HG03095 (cell line): ENCODE measurements around the gene HIPK2.

Source experiments
- ATAC-seq: cut with Tn5 transposase; IDR thresholded peaks from one replicate; pipeline ENCODE4 v1.9.1; 2021; ENCODE audit warnings: moderate library complexity; ENCODE audit not compliant: unreplicated experiment

HIPK2 gene

DNA sequence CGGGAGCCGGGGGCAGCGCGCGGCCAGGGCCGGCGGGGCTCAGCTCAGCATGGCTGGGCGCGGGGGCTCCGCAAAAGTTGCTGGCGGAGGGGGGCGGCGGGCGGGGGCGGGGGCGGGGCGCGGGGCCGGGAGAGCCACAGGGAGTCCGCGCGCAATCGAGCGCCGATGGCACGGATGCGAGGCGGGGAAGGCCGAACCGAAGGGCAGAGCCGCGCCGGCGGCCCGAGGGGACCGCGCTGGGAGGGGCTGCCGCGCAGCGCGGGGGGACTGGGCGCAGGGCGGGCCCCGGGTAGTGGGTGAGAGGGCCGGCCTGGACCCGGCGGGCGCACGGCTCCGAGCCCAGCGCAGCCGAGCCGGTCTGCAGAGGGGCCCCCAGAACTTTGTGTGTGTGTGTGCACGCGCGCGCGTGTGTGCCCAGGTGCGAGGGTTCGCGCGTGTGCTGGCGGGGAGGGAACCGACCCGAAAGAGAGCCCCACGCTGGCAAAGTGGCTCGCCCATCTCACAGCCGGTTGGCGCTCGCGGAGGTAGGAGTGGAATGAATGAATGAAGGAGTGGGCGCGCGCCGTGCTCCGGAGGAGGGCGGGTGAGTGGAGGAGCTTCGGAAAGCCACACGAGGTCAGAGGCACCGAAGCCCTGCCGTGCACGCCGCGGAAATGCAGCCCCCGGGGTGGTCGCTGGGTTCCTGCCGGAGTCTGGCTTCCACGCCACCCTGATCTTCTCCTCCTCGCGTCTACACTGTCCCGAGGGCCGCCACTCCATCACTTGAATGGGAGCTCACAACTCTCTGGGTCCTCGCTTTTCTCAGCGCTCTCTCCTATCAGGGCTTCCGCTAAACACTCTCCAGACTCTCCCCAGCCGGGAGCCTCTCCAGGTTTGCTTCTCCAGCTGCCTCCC lies at the start of gene HIPK2:
TSS of gene HIPK2 (minus strand) at position 51 of the 894 bp plus-strand sequence. CDS start 375 bp downstream, outside the sequence.
- peak; percentile 50 for ATAC-seq

DNA sequence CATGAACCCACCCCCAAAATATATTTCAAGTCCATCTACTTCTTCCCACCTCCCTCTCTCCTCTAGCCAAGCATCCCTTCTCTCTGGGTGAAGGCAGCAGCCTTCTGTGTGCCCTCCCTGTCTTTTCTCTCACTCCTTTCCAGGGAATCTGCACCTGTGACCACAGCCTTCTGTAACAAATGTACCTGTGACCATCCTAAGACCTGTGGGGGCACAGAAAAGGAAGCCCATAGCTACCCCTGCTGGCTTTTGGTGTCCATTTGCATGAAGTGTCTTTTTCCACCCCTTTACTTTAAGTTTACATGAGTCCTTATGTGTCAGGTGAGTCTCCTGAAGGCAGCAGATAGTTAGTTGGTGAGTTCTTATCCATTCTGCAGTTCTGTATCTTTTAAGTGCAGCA lies 49.2 kb upstream of the HIPK2 start:
- no peak for ATAC-seq

- no peak for ATAC-seq
These were observed 48.0 kb upstream of the HIPK2 start for GRCh38 chr7:139825666-139826290.

DNA sequence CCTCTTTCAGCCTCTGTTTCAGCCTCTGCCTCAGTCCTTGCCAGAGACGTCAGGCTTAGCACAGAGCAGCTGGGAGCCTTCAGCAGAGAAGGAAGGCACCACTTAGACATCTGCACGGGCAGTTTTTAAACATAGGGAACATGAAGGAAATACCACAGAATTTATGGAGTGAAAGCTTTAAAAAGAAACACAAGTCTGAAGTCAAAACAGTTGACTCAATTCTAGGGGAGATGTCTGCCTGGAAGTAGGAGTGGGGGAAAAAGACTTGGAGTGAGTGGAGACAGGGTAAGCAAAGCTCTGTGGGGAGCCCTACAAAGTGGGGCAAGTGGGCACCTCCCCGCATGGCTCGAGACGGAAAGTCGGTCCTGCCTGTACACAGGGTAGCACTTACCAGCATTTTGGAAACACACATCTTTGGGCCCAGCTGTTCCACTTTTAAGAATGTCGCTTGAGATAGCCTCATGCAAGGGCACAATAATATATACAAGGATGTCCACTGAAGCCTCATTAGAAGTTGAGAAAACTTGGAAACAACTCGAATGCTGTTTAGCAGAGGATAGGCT lies 46.2 kb upstream of the HIPK2 start:
- ATAC-seq: no peak

GRCh38 chr7:139822855-139823254 lies 45.1 kb upstream of the HIPK2 start:
- ATAC-seq: no peak

DNA sequence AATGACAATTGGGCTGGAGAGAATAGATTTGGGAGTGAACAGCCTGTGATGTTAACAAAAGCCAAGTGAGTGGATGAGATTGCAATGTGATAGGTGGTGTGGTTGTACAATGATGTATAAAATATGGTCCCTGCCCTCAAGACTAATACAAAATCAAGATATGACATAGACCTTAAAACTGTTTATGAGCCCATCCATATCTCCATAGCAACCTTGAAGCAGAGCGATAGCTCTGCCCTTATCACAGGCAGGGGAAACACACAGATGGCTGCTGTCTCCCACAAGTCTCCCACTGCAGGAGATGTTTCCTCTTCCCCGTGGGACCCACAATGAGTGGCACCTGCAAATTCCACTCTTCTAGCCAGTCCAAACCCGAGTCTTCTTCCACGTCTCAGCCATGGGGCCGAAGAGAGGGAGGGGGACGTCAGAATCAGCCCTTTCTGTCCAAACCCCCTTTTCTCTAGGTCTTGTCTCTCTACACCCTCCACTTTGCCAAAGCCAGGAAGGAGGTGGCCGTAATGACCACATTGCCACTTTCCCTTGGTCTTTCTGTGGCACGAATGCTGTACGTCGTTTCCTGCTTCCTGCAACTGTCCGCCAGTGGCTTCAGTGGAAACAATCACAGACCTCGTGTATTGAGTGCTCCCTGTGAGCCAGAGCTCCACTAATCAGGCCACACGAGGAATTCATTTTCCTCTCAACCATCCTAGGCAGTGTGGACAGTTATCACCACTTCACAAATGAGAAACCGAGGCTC lies 43.7 kb upstream of the HIPK2 start:
- ATAC-seq: no peak

DNA sequence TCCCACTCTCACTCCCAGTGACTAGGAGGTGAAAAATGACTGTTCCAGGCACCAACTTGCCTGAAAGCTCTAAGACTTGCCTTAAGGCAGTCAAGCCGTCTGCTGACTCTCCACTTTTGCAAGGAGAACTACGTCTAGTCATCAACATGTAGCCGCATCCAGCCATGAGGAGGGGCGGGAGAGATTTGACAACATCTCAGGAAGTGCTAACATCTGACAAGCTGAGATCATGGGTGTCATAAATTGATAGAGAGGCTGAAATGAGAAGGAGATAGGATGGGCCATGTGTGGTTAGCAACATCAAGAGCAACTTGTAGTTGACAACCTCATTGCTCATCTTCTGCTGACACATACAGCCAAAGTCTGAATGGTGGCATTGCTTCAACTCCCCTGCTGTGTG lies 42.3 kb upstream of the HIPK2 start:
- ATAC-seq: no peak

DNA sequence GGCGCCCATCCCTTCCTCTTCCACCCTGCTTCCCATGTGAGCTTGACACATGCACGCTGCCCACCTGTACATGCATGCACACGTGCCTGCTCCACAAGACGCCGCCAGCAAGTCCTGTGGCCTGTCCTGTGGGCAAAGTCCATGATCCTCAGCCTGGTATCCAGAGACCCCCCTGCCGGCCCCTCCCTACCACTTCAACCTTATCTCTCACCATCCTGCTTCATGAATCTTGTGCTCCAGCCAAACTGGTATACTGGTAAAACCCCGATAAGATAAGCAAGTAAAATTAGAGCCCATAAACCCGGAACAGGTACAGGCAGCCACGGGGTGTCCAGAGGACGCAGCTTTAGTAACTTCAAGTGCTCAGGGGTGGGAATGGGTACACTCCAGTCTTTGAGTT lies 39.5 kb upstream of the HIPK2 start:
- no peak for ATAC-seq

GRCh38 chr7:139813689-139814088 lies 35.9 kb upstream of the HIPK2 start:
- no peak for ATAC-seq

- no peak for ATAC-seq
These were observed 35.4 kb upstream of the HIPK2 start for GRCh38 chr7:139813151-139813550.

- no peak for ATAC-seq
These were observed 33.3 kb upstream of the HIPK2 start for GRCh38 chr7:139811066-139811465.

DNA sequence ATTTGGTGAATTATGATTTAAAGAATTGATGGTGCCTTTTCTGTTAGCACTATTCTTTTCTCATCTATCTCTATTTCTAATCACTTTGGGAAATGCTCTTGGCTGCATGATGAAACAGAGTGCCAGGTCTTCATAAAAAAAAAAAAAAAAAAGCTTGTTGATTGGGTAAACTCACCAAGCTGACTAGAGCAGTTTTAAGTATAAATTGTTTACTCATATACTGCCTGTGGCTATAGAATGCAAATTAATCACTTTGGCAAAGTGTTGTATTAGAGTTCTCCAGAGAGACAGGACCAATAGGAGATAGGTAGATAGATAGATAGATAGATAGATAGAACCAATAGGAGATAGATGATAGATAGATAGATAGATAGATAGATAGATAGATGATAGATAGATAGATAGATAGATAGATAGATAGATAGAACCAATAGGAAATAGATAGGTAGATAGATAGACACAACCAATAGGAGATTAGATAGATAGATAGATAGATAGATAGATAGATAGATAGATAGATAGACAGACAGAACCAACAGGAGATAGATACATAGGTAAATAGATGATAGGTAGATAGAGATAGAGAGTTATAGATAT lies 31.1 kb upstream of the HIPK2 start:
- ATAC-seq: no peak

DNA sequence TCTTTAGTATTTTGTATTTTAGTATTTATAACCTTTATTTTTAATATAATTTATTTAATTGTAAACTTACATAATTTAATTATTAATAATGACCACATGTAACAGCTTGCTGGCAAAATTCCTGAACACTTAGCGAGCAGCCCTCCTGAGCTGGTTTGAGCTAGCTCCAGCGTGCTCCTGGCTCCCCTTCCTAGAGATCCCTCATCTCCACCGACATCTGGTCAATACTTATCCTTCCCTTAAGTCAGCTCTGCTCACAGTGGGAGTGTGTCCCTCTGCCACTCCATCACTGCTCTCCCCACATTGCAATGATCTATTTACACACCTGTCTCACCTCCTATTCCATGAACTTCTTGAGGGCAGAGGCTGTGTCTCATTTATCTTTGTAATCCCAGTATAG lies 30.6 kb upstream of the HIPK2 start:
- no peak for ATAC-seq

GRCh38 chr7:139807009-139807408 lies 29.2 kb upstream of the HIPK2 start:
- ATAC-seq: no peak

DNA sequence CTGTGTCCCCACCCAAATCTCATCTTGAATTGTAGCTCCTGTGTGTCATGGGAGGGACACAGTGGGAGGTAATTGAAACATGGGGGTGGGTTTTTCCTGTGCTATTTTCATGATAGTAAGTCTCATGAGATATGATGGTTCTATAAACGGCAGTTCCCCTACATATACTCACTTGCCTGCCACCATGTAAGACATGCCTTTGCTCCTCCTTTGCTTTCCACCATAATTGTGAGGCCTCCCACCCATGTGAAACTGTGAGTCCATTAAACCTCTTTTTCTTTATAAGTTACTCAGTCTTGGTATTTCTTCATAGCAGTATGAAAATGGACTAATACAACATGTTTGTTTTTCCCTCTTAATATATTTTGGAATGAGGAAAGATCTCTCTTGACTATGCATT lies 26.8 kb upstream of the HIPK2 start:
- no peak for ATAC-seq

- ATAC-seq: peak; percentile 52
These were observed 21.8 kb upstream of the HIPK2 start for GRCh38 chr7:139799586-139799985.

GRCh38 chr7:139798892-139799291 lies 21.1 kb upstream of the HIPK2 start:
- ATAC-seq: no peak

GRCh38 chr7:139798221-139798620 lies 20.4 kb upstream of the HIPK2 start:
- peak; percentile 91 for ATAC-seq

DNA sequence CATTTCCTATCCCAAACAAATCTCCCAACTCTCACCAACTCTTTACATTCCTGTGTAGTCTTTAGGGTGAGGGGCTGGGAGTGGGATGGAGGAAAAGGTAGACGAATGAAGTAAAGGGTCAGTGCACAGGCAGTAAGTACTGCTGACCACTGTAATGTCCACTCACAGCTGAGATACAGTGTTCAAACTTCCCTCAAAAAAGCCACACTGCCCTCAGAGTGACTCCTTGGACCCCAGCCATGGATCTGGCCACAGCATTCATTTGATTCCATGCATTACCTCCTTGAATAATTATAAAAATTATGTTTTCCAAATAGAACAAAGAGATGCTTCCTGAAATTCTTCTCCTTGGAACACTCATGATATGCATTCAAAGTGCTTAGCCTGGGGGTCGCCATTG lies 19.8 kb upstream of the HIPK2 start:
- ATAC-seq: no peak

DNA sequence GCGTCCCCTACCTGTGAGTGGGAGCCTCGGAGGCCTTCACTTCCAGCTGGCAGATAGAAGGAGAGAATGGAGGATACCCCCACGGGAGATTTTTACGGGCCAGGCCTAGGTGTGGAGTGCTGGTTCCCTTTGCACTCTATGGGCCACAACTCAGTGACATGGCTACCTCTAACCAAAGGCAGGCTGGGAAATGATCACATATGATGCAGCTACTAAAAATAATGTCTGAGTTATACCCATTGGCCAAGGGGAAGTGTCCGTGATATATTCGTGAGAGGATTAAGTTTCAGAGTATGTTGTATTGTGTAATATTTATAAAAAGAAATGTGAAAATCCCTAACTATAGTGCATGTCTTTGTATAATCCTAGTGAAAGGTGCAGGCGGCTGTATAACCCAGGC lies 13.5 kb upstream of the HIPK2 start:
- ATAC-seq: no peak

GRCh38 chr7:139784648-139785047 lies 6.8 kb upstream of the HIPK2 start:
- ATAC-seq: no peak
